HepG2 (cell line): Measurements from ENCODE around the gene ASB16. TPM values are rescaled to one million over a fixed set of nuclear protein-coding genes. Genes with fewer than 3 reads are reported as not detected.
"Not testable (repeated sequence)": the region's sequence is repeated elsewhere in the genome, so short reads cannot be mapped to it uniquely, and the experiment has no call there.

Experiments used
- ATAC-seq: fragments of 200-7000 bp; cut with Tn5 transposase; 3 replicates; pipeline ENCODE4 v1.9.1; 2020; ENCODE audit warnings: mild to moderate bottlenecking, moderate library complexity
- BruUV-seq: library from RNA; stranded (reverse); fragments of 400-500 nt; replicated peaks from 2 replicates; lab custom pipeline; 2021; lab: Mats Ljungman, UMichigan
- CTCF ChIA-PET: fragments of 300-600 bp; formaldehyde crosslinking; extraction: SDS; loops from one replicate; lab custom pipeline; 2021; ENCODE audit warnings: low total read pairs, inconsistent platforms, low intra/inter-chr PET ratio; lab: Yijun Ruan, JAX
- POLR2A ChIA-PET: fragments of 350-600 bp; sonication (Branson Sonifier 250); formaldehyde crosslinking; loops from one replicate; lab custom pipeline; 2020; ENCODE audit warnings: antibody characterized with exemption, inconsistent platforms; lab: Yijun Ruan, JAX
- DNase-seq: peaks from one replicate; pipeline ENCODE4 v3.0.0-alpha.2; 2015; ENCODE audit warnings: low spot score
- FAIRE-seq: peaks from 3 replicates; lab custom pipeline; 2011; peaks lifted over from hg19 to GRCh38; lab: Jason Lieb, UNC
- H2AFZ ChIP-seq: one replicate; pipeline ENCODE4 v1.6.1; 2011; ENCODE audit warnings: low read length, inconsistent platforms
- H3K27ac ChIP-seq: fragments of 300-600 bp; 3 replicates; pipeline ENCODE4 v1.8.0; 2011; ENCODE audit warnings: mixed run types, mild to moderate bottlenecking, mixed read lengths, low read length, inconsistent platforms; ENCODE audit not compliant: insufficient read depth; ENCODE audit errors: extremely low read length
- H3K27me3 ChIP-seq, 2 experiments: fragments of 200-600 bp in 1 of 2; 2 replicates in 1 of 2; 3 replicates in 1 of 2; pipeline versions ENCODE4 v1.6.0 to v1.8.0; 2011; ENCODE audit warnings: low read length in 2 of 2, mild to moderate bottlenecking in 2 of 2, moderate library complexity in 2 of 2, inconsistent platforms in 1 of 2; ENCODE audit not compliant: insufficient read depth in 2 of 2, control insufficient read depth in 1 of 2
- H3K36me3 ChIP-seq, 2 experiments: fragments of 200-600 bp in 1 of 2; replicated peaks in 1 of 2; 2 replicates in 1 of 2; 3 replicates in 1 of 2; pipeline versions ENCODE4 v1.5.1 to v1.8.0; 2011; ENCODE audit warnings: low read length in 2 of 2, inconsistent platforms in 1 of 2; ENCODE audit not compliant: insufficient read depth in 2 of 2, control insufficient read depth in 1 of 2
- H3K4me1 ChIP-seq: 2 replicates; pipeline ENCODE4 v1.5.1; 2012; ENCODE audit warnings: low read length, inconsistent platforms; ENCODE audit not compliant: insufficient read depth
- H3K4me2 ChIP-seq: 2 replicates; pipeline ENCODE4 v1.6.0; 2011; ENCODE audit warnings: low read depth, low read length, inconsistent platforms
- H3K4me3 ChIP-seq, 3 experiments: fragments of 200-600 bp in 1 of 3; sonication (generic), shearing (Covaris generic) in 1 of 3; replicated peaks in 1 of 3; 2 replicates each; pipeline ENCODE4 v1.5.1; 2011 to 2016; ENCODE audit warnings: low read length in 3 of 3, inconsistent platforms in 2 of 3, low read depth in 2 of 3, mild to moderate bottlenecking in 2 of 3, control low read depth in 1 of 3, mixed read lengths in 1 of 3; ENCODE audit not compliant: insufficient read depth in 1 of 3
- H3K79me2 ChIP-seq: one replicate; pipeline ENCODE4 v1.6.1; 2011; ENCODE audit warnings: low read length, inconsistent platforms; ENCODE audit not compliant: insufficient read depth
- H3K9ac ChIP-seq: 2 replicates; pipeline ENCODE4 v1.6.0; 2011; ENCODE audit warnings: mild to moderate bottlenecking, low read depth, low read length, inconsistent platforms; ENCODE audit not compliant: insufficient read depth
- H3K9me3 ChIP-seq: 2 replicates; pipeline ENCODE4 v1.5.1; 2012; ENCODE audit warnings: mild to moderate bottlenecking, low read length
- H4K20me1 ChIP-seq: 2 replicates; pipeline ENCODE4 v1.6.0; 2011; ENCODE audit warnings: inconsistent platforms, mild to moderate bottlenecking, low read length, moderate library complexity; ENCODE audit not compliant: insufficient read depth
- FOXP1 ChIP-seq, 2 experiments: fragments of 450-650 bp in 1 of 2; IDR thresholded peaks; 2 replicates each; pipeline ENCODE4 v1.6.1; 2017 to 2018; ENCODE audit warnings: antibody characterized with exemption in 1 of 2
- MEIS2 ChIP-seq: sonication (generic); formaldehyde crosslinking; IDR thresholded peaks from 2 replicates; pipeline ENCODE4 v1.9.0; 2021; ENCODE audit warnings: mild to moderate bottlenecking, missing genetic modification reagents
- PHF20 ChIP-seq: sonication (generic); formaldehyde crosslinking; IDR thresholded peaks from 2 replicates; pipeline ENCODE4 v1.5.0; 2020; ENCODE audit warnings: mild to moderate bottlenecking, missing genetic modification reagents
- WIZ ChIP-seq: sonication (generic); formaldehyde crosslinking; IDR thresholded peaks from 2 replicates; pipeline ENCODE4 v1.5.1; 2020; ENCODE audit warnings: mild to moderate bottlenecking, missing genetic modification reagents
- ZNF350 ChIP-seq: sonication (generic); formaldehyde crosslinking; IDR thresholded peaks from 2 replicates; pipeline ENCODE4 v1.4.0; 2020; ENCODE audit warnings: mild to moderate bottlenecking, low read depth, missing genetic modification reagents, borderline replicate concordance
- WGBS: methylation state at CpG from one replicate; pipeline ENCODE4 v1.1.6; 2017; ENCODE audit warnings: low lambda C conversion rate; 5-methylcytosine and 5-hydroxymethylcytosine counted together
- in situ Hi-C: cut with HindIII; loops from 2 replicates; pipeline ENCODE4 v1.10.0; 2017; ENCODE audit warnings: low pct_unique_long_range_greater_than_20kb; ENCODE audit not compliant: extremely low pct_ligation_motif_present
- intact Hi-C: fragments of 100-400 bp; cut with micrococcal nuclease; formaldehyde crosslinking; loops from one replicate; pipeline ENCODE4 v1.10.0; 2022; ENCODE audit not compliant: unreplicated experiment
- polyA plus RNA-seq, 8 experiments: library from polyadenylated mRNA; depleted of rRNA in 3 of 8; stranded (reverse) in 7 of 8; unstranded in 1 of 8; fragments of >200 nt; fragmentation: Illumina TruSeq in 4 of 8; extraction: Trizol in 4 of 8; gene quantifications; 2 replicates each; pipeline versions ENCODE4 v1.2.1 to v1.2.3, GENCODE V29; 2011 to 2016; ENCODE audit warnings: low read depth in 4 of 8, missing spikeins in 1 of 8, mixed read lengths in 1 of 8; ENCODE audit not compliant: insufficient read depth in 1 of 8
- total RNA-seq, 5 experiments: library from RNA; depleted of rRNA; stranded (reverse); fragments of >200 nt; fragmentation: Illumina TruSeq; extraction: Trizol; gene quantifications; 2 replicates each; pipeline ENCODE4 v1.2.3, GENCODE V29; 2016; ENCODE audit warnings: low read depth in 1 of 5
- TF ChIP-seq, protein P1 (sequence below): sonication (generic); formaldehyde crosslinking; IDR thresholded peaks from 2 replicates; pipeline ENCODE4 v1.8.0; 2022; ENCODE audit warnings: missing genetic modification reagents, mild to moderate bottlenecking, borderline replicate concordance
- TF ChIP-seq, protein P2 (sequence below): sonication (generic); formaldehyde crosslinking; IDR thresholded peaks from 2 replicates; pipeline ENCODE4 v1.5.1; 2020; ENCODE audit warnings: mild to moderate bottlenecking, missing genetic modification reagents, moderate library complexity
- TF ChIP-seq, protein P3 (sequence below): sonication (generic); formaldehyde crosslinking; IDR thresholded peaks from 2 replicates; pipeline ENCODE4 v1.4.0; 2020; ENCODE audit warnings: mild to moderate bottlenecking, missing genetic modification reagents

Gene ASB16
- total and polyA plus RNA-seq, 2 of the 13 experiments (the other 11 are each of a cell fraction or from before 2014, with no cell fraction given) = 0.07 TPM; not detected in 1

DNA sequence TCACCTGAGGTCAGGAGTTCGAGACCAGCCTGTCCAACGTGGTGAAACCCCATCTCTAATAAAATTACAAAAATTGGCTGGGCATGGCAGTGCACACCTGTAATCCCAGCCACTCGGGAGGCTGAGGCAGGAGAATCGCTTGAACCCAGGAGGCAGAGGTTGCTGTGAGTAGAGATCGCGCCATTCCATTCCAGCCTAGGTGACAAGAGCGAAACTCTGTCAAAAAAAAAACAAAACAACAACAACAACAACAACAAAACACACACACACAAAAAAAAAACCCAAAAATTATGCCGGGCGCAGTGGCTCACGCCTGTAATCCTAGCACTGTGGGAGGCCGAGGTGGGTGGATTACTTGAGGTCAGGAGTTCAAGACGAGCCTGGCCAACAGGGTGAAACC, 39.1 kb upstream of the ASB16 start:
- DNase-seq; FAIRE-seq; H2AFZ ChIP-seq; H3K27me3 ChIP-seq; intact Hi-C loops; H3K79me2 ChIP-seq; H3K4me3 ChIP-seq; in situ Hi-C loops; ATAC-seq; H3K9ac ChIP-seq; H3K9me3 ChIP-seq; BruUV-seq; H3K36me3 ChIP-seq; H3K27ac ChIP-seq; H4K20me1 ChIP-seq; TF ChIP-seq FOXP1 (CRISPR knock-in tag; IDR thresholded peaks at IDR 0.05): not testable (repeated sequence)
- TF ChIP-seq, protein P1, sequence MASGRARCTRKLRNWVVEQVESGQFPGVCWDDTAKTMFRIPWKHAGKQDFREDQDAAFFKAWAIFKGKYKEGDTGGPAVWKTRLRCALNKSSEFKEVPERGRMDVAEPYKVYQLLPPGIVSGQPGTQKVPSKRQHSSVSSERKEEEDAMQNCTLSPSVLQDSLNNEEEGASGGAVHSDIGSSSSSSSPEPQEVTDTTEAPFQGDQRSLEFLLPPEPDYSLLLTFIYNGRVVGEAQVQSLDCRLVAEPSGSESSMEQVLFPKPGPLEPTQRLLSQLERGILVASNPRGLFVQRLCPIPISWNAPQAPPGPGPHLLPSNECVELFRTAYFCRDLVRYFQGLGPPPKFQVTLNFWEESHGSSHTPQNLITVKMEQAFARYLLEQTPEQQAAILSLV (CRISPR knock-in tag) = 0 out of 2 replicates have a peak, but pooled peaks have one; percentile 26
- peak; percentile 29; the same call in 1 of the 2 replicates for TF ChIP-seq ZNF350 (CRISPR knock-in tag)
- TF ChIP-seq, protein P2, sequence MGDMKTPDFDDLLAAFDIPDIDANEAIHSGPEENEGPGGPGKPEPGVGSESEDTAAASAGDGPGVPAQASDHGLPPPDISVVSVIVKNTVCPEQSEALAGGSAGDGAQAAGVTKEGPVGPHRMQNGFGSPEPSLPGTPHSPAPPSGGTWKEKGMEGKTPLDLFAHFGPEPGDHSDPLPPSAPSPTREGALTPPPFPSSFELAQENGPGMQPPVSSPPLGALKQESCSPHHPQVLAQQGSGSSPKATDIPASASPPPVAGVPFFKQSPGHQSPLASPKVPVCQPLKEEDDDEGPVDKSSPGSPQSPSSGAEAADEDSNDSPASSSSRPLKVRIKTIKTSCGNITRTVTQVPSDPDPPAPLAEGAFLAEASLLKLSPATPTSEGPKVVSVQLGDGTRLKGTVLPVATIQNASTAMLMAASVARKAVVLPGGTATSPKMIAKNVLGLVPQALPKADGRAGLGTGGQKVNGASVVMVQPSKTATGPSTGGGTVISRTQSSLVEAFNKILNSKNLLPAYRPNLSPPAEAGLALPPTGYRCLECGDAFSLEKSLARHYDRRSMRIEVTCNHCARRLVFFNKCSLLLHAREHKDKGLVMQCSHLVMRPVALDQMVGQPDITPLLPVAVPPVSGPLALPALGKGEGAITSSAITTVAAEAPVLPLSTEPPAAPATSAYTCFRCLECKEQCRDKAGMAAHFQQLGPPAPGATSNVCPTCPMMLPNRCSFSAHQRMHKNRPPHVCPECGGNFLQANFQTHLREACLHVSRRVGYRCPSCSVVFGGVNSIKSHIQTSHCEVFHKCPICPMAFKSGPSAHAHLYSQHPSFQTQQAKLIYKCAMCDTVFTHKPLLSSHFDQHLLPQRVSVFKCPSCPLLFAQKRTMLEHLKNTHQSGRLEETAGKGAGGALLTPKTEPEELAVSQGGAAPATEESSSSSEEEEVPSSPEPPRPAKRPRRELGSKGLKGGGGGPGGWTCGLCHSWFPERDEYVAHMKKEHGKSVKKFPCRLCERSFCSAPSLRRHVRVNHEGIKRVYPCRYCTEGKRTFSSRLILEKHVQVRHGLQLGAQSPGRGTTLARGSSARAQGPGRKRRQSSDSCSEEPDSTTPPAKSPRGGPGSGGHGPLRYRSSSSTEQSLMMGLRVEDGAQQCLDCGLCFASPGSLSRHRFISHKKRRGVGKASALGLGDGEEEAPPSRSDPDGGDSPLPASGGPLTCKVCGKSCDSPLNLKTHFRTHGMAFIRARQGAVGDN (CRISPR knock-in tag) = peak; percentile 36
- TF ChIP-seq FOXP1 (IDR thresholded peaks at IDR 0.05) = peak; percentile 54; the same call in 1 of the 2 replicates
- TF ChIP-seq WIZ (CRISPR knock-in tag) = 0 out of 2 replicates have a peak, but pooled peaks have one; percentile 18
- peak; percentile 15; the same call in 1 of the 2 replicates for TF ChIP-seq PHF20 (CRISPR knock-in tag)
- TF ChIP-seq, protein P3, sequence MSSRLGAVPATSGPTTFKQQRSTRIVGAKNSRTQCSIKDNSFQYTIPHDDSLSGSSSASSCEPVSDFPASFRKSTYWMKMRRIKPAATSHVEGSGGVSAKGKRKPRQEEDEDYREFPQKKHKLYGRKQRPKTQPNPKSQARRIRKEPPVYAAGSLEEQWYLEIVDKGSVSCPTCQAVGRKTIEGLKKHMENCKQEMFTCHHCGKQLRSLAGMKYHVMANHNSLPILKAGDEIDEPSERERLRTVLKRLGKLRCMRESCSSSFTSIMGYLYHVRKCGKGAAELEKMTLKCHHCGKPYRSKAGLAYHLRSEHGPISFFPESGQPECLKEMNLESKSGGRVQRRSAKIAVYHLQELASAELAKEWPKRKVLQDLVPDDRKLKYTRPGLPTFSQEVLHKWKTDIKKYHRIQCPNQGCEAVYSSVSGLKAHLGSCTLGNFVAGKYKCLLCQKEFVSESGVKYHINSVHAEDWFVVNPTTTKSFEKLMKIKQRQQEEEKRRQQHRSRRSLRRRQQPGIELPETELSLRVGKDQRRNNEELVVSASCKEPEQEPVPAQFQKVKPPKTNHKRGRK (CRISPR knock-in tag) = 0 out of 2 replicates have a peak, but pooled peaks have one; percentile 50
- TF ChIP-seq MEIS2 = 0 out of 2 replicates have a peak, but pooled peaks have one; percentile 4
- WGBS = 84% methylated on average over 12 of the region's 12 CpGs
- ChIA-PET CTCF (interaction anchor here (1.2 kb wide), 1 partner anchor 48 kb away, joined by 3 read pairs; no protein-coding TSS in a partner anchor), POLR2A (interaction anchor here (1.6 kb wide), 1 partner anchor 20 kb away, joined by 4 read pairs; no protein-coding TSS in a partner anchor)
- H3K4me2 ChIP-seq = peak overlapping the region; percentile 76
- H3K4me1 ChIP-seq = peaks cover 92% of the 10 kb centered on the region
